Stimulated activated memory B cell treated with anti-CD40 and anti-IgM and Interleukin-4, amounts not matched to agents 10 μg/mL and 1 μg/mL and 100 μg/mL, for 72 hours (primary cell): ENCODE results near the gene GTPBP4.

Source experiments
- ATAC-seq: fragments of 150-1000 bp; cut with Tn5 transposase; 2 replicates; pipeline ENCODE4 v1.10.0; 2021
- H3K27ac Mint-ChIP-seq: one replicate; pipeline ENCODE4 v1.8.0; 2022; ENCODE audit warnings: mild to moderate bottlenecking, mixed read lengths
- H3K27me3 Mint-ChIP-seq: one replicate; pipeline ENCODE4 v1.8.0; 2022; ENCODE audit warnings: mixed read lengths
- H3K36me3 Mint-ChIP-seq: one replicate; pipeline ENCODE4 v1.8.0; 2022; ENCODE audit warnings: mixed read lengths
- H3K4me1 Mint-ChIP-seq: one replicate; pipeline ENCODE4 v1.8.0; 2022; ENCODE audit warnings: mixed read lengths
- H3K4me3 Mint-ChIP-seq: one replicate; pipeline ENCODE4 v1.8.0; 2022; ENCODE audit warnings: mild to moderate bottlenecking, moderate library complexity, mixed read lengths
- H3K9me3 Mint-ChIP-seq: one replicate; pipeline ENCODE4 v1.8.0; 2022; ENCODE audit warnings: mixed read lengths

GTPBP4 gene

GRCh38 chr10:958856-959255 lies 29.4 kb upstream of the GTPBP4 start:
- Mint-ChIP-seq H3K27me3 (peaks cover 54% of the 10 kb centered on the region), H3K9me3 (no peaks in the 10 kb centered on the region)
- no peak for ATAC-seq

GRCh38 chr10:962342-962741 lies 25.9 kb upstream of the GTPBP4 start:
- Mint-ChIP-seq H3K9me3 (no peaks in the 10 kb centered on the region), H3K4me1 (peaks cover 9% of the 10 kb centered on the region), H3K27ac (no peak overlapping the region), H3K27me3 (peaks cover 56% of the 10 kb centered on the region), H3K4me3 (no peak overlapping the region), H3K36me3 (no peaks in the 10 kb centered on the region)
- no peak for ATAC-seq

More at GRCh38 chr10:958856-959255, 29.4 kb upstream of the GTPBP4 start:
- no peak overlapping the region for H3K4me3 Mint-ChIP-seq
- peaks cover 9% of the 10 kb centered on the region for H3K4me1 Mint-ChIP-seq
- no peak overlapping the region for H3K27ac Mint-ChIP-seq
- H3K36me3 Mint-ChIP-seq = no peaks in the 10 kb centered on the region

GRCh38 chr10:963186-963585 lies 25.0 kb upstream of the GTPBP4 start:
- Mint-ChIP-seq H3K27ac (no peak overlapping the region), H3K9me3 (no peaks in the 10 kb centered on the region), H3K27me3 (peaks cover 52% of the 10 kb centered on the region), H3K4me1 (peaks cover 4% of the 10 kb centered on the region), H3K36me3 (no peaks in the 10 kb centered on the region), H3K4me3 (no peak overlapping the region)
- no peak for ATAC-seq

- ATAC-seq = no peak
- Mint-ChIP-seq H3K4me3 (no peak overlapping the region), H3K9me3 (no peaks in the 10 kb centered on the region), H3K36me3 (no peaks in the 10 kb centered on the region), H3K4me1 (no peaks in the 10 kb centered on the region), H3K27me3 (peaks cover 52% of the 10 kb centered on the region), H3K27ac (no peak overlapping the region)
Observed at GRCh38 chr10:963655-964054, 24.6 kb upstream of the GTPBP4 start.

GRCh38 chr10:964321-964987 lies 23.8 kb upstream of the GTPBP4 start:
- Mint-ChIP-seq H3K27me3 (peaks cover 52% of the 10 kb centered on the region), H3K4me1 (no peaks in the 10 kb centered on the region), H3K36me3 (no peaks in the 10 kb centered on the region), H3K4me3 (no peak overlapping the region), H3K9me3 (no peaks in the 10 kb centered on the region), H3K27ac (no peak overlapping the region)
- ATAC-seq = no peak

- Mint-ChIP-seq H3K27ac (no peak overlapping the region), H3K36me3 (no peaks in the 10 kb centered on the region), H3K27me3 (peaks cover 52% of the 10 kb centered on the region), H3K9me3 (no peaks in the 10 kb centered on the region), H3K4me3 (no peak overlapping the region), H3K4me1 (no peaks in the 10 kb centered on the region)
- ATAC-seq = no peak
Observed at GRCh38 chr10:964988-965417, 23.2 kb upstream of the GTPBP4 start.

GRCh38 chr10:966466-967235 lies 21.6 kb upstream of the GTPBP4 start:
- Mint-ChIP-seq H3K4me1 (no peaks in the 10 kb centered on the region), H3K36me3 (no peaks in the 10 kb centered on the region)

GRCh38 chr10:968546-969199 lies 19.6 kb upstream of the GTPBP4 start:
- peaks cover 5% of the 10 kb centered on the region for H3K9me3 Mint-ChIP-seq
- peaks cover 45% of the 10 kb centered on the region for H3K27me3 Mint-ChIP-seq
- H3K4me3 Mint-ChIP-seq = no peak overlapping the region
- ATAC-seq = no peak
- no peak overlapping the region for H3K27ac Mint-ChIP-seq
- peaks cover 6% of the 10 kb centered on the region for H3K4me1 Mint-ChIP-seq
- H3K36me3 Mint-ChIP-seq = no peaks in the 10 kb centered on the region

More at GRCh38 chr10:966466-967235, 21.6 kb upstream of the GTPBP4 start:
- H3K27me3 Mint-ChIP-seq = peaks cover 45% of the 10 kb centered on the region
- H3K27ac Mint-ChIP-seq = no peak overlapping the region
- ATAC-seq = no peak
- no peak overlapping the region for H3K4me3 Mint-ChIP-seq
- H3K9me3 Mint-ChIP-seq = no peaks in the 10 kb centered on the region

- H3K4me1 Mint-ChIP-seq = peaks cover 6% of the 10 kb centered on the region
- no peak overlapping the region for H3K4me3 Mint-ChIP-seq
- ATAC-seq = no peak
- H3K36me3 Mint-ChIP-seq = no peaks in the 10 kb centered on the region
- peaks cover 45% of the 10 kb centered on the region for H3K27me3 Mint-ChIP-seq
- H3K9me3 Mint-ChIP-seq = peaks cover 5% of the 10 kb centered on the region
- no peak overlapping the region for H3K27ac Mint-ChIP-seq
Observed at GRCh38 chr10:969473-970150, 18.6 kb upstream of the GTPBP4 start.

- no peaks in the 10 kb centered on the region for H3K36me3 Mint-ChIP-seq
- H3K4me1 Mint-ChIP-seq = peaks cover 6% of the 10 kb centered on the region
- peaks cover 7% of the 10 kb centered on the region for H3K9me3 Mint-ChIP-seq
- H3K4me3 Mint-ChIP-seq = no peak overlapping the region
- peaks cover 42% of the 10 kb centered on the region for H3K27me3 Mint-ChIP-seq
- H3K27ac Mint-ChIP-seq = no peak overlapping the region
- no peak for ATAC-seq
Observed at GRCh38 chr10:970311-971149, 17.7 kb upstream of the GTPBP4 start.

- peaks cover 6% of the 10 kb centered on the region for H3K4me1 Mint-ChIP-seq
- H3K27ac Mint-ChIP-seq = no peak overlapping the region
- H3K36me3 Mint-ChIP-seq = peaks cover 2% of the 10 kb centered on the region
- H3K9me3 Mint-ChIP-seq = peaks cover 11% of the 10 kb centered on the region
- no peak for ATAC-seq
- H3K4me3 Mint-ChIP-seq = no peak overlapping the region
- peaks cover 35% of the 10 kb centered on the region for H3K27me3 Mint-ChIP-seq
Observed at GRCh38 chr10:971150-971542, 17.1 kb upstream of the GTPBP4 start.

- Mint-ChIP-seq H3K4me3 (no peak overlapping the region), H3K27ac (no peak overlapping the region), H3K27me3 (peaks cover 32% of the 10 kb centered on the region), H3K9me3 (peaks cover 15% of the 10 kb centered on the region), H3K36me3 (peaks cover 7% of the 10 kb centered on the region), H3K4me1 (peaks cover 6% of the 10 kb centered on the region)
- no peak for ATAC-seq
Observed at GRCh38 chr10:971613-972012, 16.6 kb upstream of the GTPBP4 start.

GRCh38 chr10:972763-973162 lies 15.5 kb upstream of the GTPBP4 start:
- Mint-ChIP-seq H3K9me3 (peaks cover 15% of the 10 kb centered on the region), H3K27me3 (peaks cover 24% of the 10 kb centered on the region), H3K4me3 (no peak overlapping the region), H3K27ac (no peak overlapping the region), H3K36me3 (peaks cover 11% of the 10 kb centered on the region), H3K4me1 (peaks cover 6% of the 10 kb centered on the region)
- peak; percentile 78 for ATAC-seq

- H3K27ac Mint-ChIP-seq = no peak overlapping the region
- peaks cover 12% of the 10 kb centered on the region for H3K27me3 Mint-ChIP-seq
- no peak for ATAC-seq
- H3K4me1 Mint-ChIP-seq = peaks cover 6% of the 10 kb centered on the region
- no peak overlapping the region for H3K4me3 Mint-ChIP-seq
- peaks cover 22% of the 10 kb centered on the region for H3K9me3 Mint-ChIP-seq
- H3K36me3 Mint-ChIP-seq = peaks cover 18% of the 10 kb centered on the region
Observed at GRCh38 chr10:974038-974784, 14.0 kb upstream of the GTPBP4 start.
